Calu3 (cell line): ENCODE data around the gene TTC28. TPM values are rescaled to one million over a fixed set of nuclear protein-coding genes. Genes with fewer than 3 reads are reported as not detected.

Experiments used
- BruUV-seq: library from RNA; stranded (reverse); fragments of 400-500 nt; replicated peaks from 2 replicates; lab custom pipeline; 2021; lab: Mats Ljungman, UMichigan
- CTCF ChIA-PET: fragments of 300-600 bp; sonication (Branson Sonifier 250); formaldehyde crosslinking; loops from one replicate; lab custom pipeline; 2022; ENCODE audit warnings: antibody characterized with exemption; lab: Charles Lee
- DNase-seq: peaks from one replicate; pipeline ENCODE4 v3.0.0; 2022
- H3K27ac Mint-ChIP-seq: one replicate; pipeline ENCODE4 v1.8.0; 2022; ENCODE audit warnings: mixed read lengths; ENCODE audit not compliant: unreplicated experiment
- H3K27me3 Mint-ChIP-seq: one replicate; pipeline ENCODE4 v1.8.0; 2022; ENCODE audit warnings: mixed read lengths; ENCODE audit not compliant: unreplicated experiment
- H3K36me3 Mint-ChIP-seq: one replicate; pipeline ENCODE4 v1.8.0; 2022; ENCODE audit warnings: mild to moderate bottlenecking, moderate library complexity, mixed read lengths; ENCODE audit not compliant: insufficient read depth, unreplicated experiment
- H3K4me1 Mint-ChIP-seq: one replicate; pipeline ENCODE4 v1.8.0; 2022; ENCODE audit warnings: mild to moderate bottlenecking, low read depth, mixed read lengths; ENCODE audit not compliant: unreplicated experiment
- H3K4me3 Mint-ChIP-seq: one replicate; pipeline ENCODE4 v1.8.0; 2022; ENCODE audit warnings: mild to moderate bottlenecking, low read depth, moderate library complexity, mixed read lengths; ENCODE audit not compliant: unreplicated experiment
- H3K9me3 Mint-ChIP-seq: one replicate; pipeline ENCODE4 v1.8.0; 2022; ENCODE audit warnings: low read depth, mixed read lengths; ENCODE audit not compliant: unreplicated experiment
- intact Hi-C: fragments of 100-400 bp; cut with micrococcal nuclease; formaldehyde crosslinking; loops from one replicate; pipeline ENCODE4 v1.10.0; 2022; ENCODE audit not compliant: unreplicated experiment
- total RNA-seq: library from RNA; stranded (reverse); gene quantifications from 2 replicates; pipeline ENCODE4 v1.2.3, GENCODE V29; 2022
- TF ChIP-seq, protein P1 (sequence below): fragments of 200-600 bp; IDR thresholded peaks from one replicate; pipeline ENCODE4 v1.8.0; 2022; ENCODE audit warnings: antibody characterized with exemption; ENCODE audit not compliant: unreplicated experiment

Gene TTC28
- total RNA-seq, 1 experiment from 2014 or later, result 5.2 TPM

DNA sequence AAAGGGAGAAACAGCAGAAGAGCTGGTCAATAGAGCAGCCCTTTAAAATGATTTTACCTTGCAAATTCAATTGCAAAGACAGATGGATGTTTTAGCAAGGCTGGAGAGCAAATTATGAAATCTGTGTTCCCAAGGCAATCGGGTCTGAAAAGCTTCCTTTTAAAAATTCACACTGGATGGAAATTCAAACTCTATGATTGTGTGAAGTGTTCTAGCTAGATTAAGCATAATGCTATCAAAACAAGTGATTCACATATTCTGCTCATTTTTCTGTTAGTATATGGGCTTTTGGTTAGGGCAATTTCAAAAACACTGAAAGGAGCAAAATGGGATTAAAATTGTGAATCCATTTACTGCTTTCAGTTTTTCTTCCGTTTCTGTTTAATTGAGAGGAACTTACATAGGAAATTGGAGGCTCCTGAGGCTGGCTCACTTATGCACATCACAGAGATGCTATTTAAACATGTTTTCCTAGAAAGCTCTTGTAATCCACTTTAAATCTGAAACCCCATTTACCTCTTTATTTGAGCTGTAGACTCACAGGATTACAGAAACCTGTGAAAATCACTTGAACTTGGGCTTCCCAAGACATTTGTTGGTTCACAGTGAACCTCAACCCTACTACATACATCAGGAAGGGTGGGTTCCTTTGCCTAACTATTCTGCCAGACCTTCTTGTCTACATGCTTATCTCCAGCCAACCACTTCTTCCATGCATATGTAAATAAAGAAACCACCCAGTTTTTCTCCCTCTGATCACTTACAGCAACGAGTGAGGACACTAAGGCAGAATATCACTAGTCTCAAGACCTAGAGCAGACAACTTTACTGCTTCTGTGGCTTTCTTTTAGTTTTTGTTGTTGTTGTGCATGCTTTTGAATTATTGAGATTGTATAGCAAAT is 558.7 kb downstream of the TTC28 start:
- Mint-ChIP-seq H3K4me1 (no peaks in the 10 kb centered on the region), H3K4me3 (no peak overlapping the region), H3K27me3 (peaks cover 31% of the 10 kb centered on the region), H3K9me3 (no peaks in the 10 kb centered on the region), H3K36me3 (no peaks in the 10 kb centered on the region), H3K27ac (no peak overlapping the region)
- no peak for DNase-seq
- intact Hi-C loops, result no loop called here
- no TSS peak for BruUV-seq
- CTCF ChIA-PET, result interaction anchor here (1.0 kb wide), 1 partner anchor 8 kb away, joined by 3 read pairs; no protein-coding TSS in a partner anchor
- TF ChIP-seq, protein P1, sequence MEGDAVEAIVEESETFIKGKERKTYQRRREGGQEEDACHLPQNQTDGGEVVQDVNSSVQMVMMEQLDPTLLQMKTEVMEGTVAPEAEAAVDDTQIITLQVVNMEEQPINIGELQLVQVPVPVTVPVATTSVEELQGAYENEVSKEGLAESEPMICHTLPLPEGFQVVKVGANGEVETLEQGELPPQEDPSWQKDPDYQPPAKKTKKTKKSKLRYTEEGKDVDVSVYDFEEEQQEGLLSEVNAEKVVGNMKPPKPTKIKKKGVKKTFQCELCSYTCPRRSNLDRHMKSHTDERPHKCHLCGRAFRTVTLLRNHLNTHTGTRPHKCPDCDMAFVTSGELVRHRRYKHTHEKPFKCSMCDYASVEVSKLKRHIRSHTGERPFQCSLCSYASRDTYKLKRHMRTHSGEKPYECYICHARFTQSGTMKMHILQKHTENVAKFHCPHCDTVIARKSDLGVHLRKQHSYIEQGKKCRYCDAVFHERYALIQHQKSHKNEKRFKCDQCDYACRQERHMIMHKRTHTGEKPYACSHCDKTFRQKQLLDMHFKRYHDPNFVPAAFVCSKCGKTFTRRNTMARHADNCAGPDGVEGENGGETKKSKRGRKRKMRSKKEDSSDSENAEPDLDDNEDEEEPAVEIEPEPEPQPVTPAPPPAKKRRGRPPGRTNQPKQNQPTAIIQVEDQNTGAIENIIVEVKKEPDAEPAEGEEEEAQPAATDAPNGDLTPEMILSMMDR, result no peak

DNA sequence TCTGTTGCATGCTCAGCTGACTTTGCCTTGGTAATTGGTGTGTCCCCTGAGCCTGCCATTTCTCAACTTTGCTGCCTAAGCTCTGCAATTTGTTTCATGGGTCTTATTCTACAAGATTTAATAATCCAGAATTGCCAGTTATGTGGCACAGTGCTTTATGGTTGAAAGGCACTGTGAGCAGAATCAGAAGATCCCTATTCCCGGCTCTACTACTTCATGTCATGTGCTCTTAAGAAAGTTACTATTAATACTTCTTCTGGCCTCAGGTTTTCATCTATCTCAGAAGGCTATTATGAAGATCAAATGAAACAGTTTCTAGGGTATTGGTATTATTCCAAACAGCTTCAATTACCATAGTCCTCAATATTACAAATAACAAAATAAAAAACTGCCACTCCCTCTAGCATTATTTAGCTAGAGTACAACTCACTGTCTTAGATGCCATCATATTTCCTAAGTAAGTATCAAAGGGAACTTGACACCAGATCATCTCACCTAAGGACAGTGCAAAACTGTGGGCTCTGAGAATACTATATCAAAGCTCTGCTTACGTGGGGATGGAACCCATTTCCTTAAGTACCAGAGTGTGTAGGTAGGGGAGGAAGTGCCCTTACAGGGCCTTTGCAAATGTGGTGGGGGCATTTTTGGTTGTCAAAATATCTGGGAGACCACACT is 560.5 kb downstream of the TTC28 start:
- intact Hi-C loops, result no loop called here
- Mint-ChIP-seq H3K27me3 (peaks cover 39% of the 10 kb centered on the region), H3K27ac (no peak overlapping the region), H3K9me3 (no peaks in the 10 kb centered on the region), H3K4me3 (no peak overlapping the region), H3K4me1 (no peaks in the 10 kb centered on the region), H3K36me3 (no peaks in the 10 kb centered on the region)
- TF ChIP-seq, protein P1, result no peak
- BruUV-seq, result no TSS peak
- CTCF ChIA-PET, result no interaction called here
- no peak for DNase-seq

GRCh38 chr22:28116219-28116673 is 563.4 kb downstream of the TTC28 start:
- BruUV-seq, result no TSS peak
- intact Hi-C loops, result no loop called here
- peaks cover 8% of the 10 kb centered on the region for H3K4me1 Mint-ChIP-seq
- CTCF ChIA-PET, result no interaction called here
- H3K36me3 Mint-ChIP-seq, result no peaks in the 10 kb centered on the region
- no peaks in the 10 kb centered on the region for H3K9me3 Mint-ChIP-seq
- DNase-seq, result no peak
- no peak overlapping the region for H3K27ac Mint-ChIP-seq
- peaks cover 49% of the 10 kb centered on the region for H3K27me3 Mint-ChIP-seq
- H3K4me3 Mint-ChIP-seq, result no peak overlapping the region
- TF ChIP-seq, protein P1, result no peak

DNA sequence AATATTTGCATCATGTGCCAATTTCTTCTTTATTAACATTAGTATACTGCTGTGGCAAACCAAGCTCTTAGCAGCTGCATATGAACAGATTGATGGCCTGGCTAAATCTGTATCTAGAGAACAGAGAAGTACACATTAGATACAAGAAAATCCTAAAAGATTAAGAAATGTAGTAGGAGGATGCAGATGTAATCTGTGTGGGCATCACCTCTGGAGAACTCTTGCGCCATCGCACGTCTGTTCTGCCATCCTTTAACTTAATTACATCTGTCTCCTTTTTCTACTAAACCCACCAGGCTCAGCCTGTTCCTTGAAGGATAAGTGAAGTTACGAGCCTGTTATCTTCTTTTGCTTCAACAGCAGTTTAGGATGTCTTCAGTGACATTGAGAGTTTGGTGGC is 564.2 kb downstream of the TTC28 start:
- intact Hi-C loops, result no loop called here
- Mint-ChIP-seq H3K27me3 (peaks cover 40% of the 10 kb centered on the region), H3K9me3 (no peaks in the 10 kb centered on the region), H3K27ac (no peak overlapping the region), H3K4me3 (no peak overlapping the region), H3K4me1 (peaks cover 8% of the 10 kb centered on the region), H3K36me3 (no peaks in the 10 kb centered on the region)
- CTCF ChIA-PET, result interaction anchor here (0.6 kb wide), 1 partner anchor 242 kb away, joined by 4 read pairs; no protein-coding TSS in a partner anchor
- no TSS peak for BruUV-seq
- no peak for DNase-seq
- TF ChIP-seq, protein P1, result no peak
